GM12891 (cell line): ENCODE data around the gene ZNF488.

ENCODE experiments used
- POLR2A ChIP-seq: IDR thresholded peaks from 2 replicates; pipeline ENCODE4 v1.6.1; 2011; ENCODE audit warnings: low read depth, low read length, control low read depth
- POLR2AphosphoS5 ChIP-seq: IDR thresholded peaks from 2 replicates; pipeline ENCODE4 v1.6.1; 2011; ENCODE audit warnings: low read depth, low read length, control low read depth
- POU2F2 ChIP-seq: IDR thresholded peaks from 2 replicates; pipeline ENCODE4 v1.6.1; 2011; ENCODE audit warnings: low read depth, mild to moderate bottlenecking, control low read depth, low read length, moderate library complexity
- TAF1 ChIP-seq: IDR thresholded peaks from 2 replicates; pipeline ENCODE4 v1.6.1; 2011; ENCODE audit warnings: low read depth, low read length, control low read depth

DNA sequence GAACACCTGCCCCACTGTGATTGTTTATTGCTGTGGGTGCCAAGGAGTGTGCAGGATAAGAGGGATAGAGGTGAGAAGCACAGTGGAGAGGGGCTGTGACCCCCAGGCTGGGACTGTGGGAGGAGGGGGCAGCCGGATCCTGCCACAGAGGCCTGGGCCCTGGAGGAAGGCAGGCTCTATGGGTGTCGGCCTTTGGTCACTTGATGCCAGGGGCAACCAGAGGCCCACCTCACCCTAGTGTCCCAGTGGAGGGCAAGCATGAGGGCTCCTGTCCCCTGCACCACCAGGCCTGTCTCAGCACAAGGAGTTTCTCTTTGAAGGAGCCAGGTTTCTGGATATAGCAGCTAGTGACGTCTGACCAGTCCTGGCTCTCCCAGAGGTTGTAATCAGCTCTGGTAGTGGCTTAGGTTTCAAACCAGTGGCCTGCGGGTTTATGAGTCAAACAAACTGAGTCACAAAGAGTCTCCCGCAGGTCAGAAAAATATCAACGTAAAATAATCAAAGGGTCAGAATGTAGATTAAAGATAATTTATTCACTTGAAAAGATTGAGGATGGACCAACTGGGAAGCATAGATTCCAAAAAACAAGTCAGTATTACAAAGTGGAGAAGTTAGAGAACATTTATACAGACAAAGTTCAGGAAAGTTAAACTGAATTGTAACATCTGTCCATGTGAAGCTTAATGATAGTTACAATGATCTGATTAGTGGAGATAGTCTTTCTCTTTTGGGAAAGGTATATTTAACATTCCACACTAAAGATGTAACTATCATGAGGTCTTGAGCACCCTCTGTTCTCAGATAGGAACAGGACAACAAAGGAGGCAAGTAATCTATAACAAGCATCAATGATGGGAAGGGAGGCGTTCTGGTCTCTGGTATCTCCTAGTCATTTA is 37.2 kb upstream of the ZNF488 start:
- TF ChIP-seq POU2F2 (no peak), TAF1 (no peak), POLR2A (no peak), POLR2AphosphoS5 (no peak)
